HepG2 (cell line): ENCODE results near the gene PIK3R1. TPM values are rescaled to one million over a fixed set of nuclear protein-coding genes. Genes with fewer than 3 reads are reported as not detected.

Experiments used
- EZH2 ChIP-seq: conservative IDR thresholded peaks from 2 replicates; pipeline ENCODE4 v1.6.1; 2012; ENCODE audit warnings: mild to moderate bottlenecking, low read depth, low read length, moderate library complexity
- KIAA2018 ChIP-seq: sonication (generic); formaldehyde crosslinking; IDR thresholded peaks from 2 replicates; pipeline ENCODE4 v1.5.0; 2020; ENCODE audit warnings: mild to moderate bottlenecking, missing genetic modification reagents, borderline replicate concordance
- SMYD3 ChIP-seq: sonication (generic); formaldehyde crosslinking; IDR thresholded peaks from 2 replicates; pipeline ENCODE4 v1.8.1; 2023; ENCODE audit warnings: mild to moderate bottlenecking, missing genetic modification reagents
- TBP ChIP-seq: sonication (generic); formaldehyde crosslinking; IDR thresholded peaks from 2 replicates; pipeline ENCODE4 v1.5.0; 2020; ENCODE audit warnings: missing genetic modification reagents
- ZFP36L2 ChIP-seq: sonication (generic); formaldehyde crosslinking; IDR thresholded peaks from 2 replicates; pipeline ENCODE4 v1.4.0; 2020; ENCODE audit warnings: missing genetic modification reagents
- ZNF354B ChIP-seq: sonication (generic); formaldehyde crosslinking; IDR thresholded peaks from 2 replicates; pipeline ENCODE4 v1.8.0; 2022; ENCODE audit warnings: mild to moderate bottlenecking, missing genetic modification reagents
- ZNF766 ChIP-seq: sonication (generic); formaldehyde crosslinking; IDR thresholded peaks from 2 replicates; pipeline ENCODE4 v1.5.0; 2020; ENCODE audit warnings: missing genetic modification reagents, borderline replicate concordance
- ZNF784 ChIP-seq: sonication (generic); formaldehyde crosslinking; IDR thresholded peaks from 2 replicates; pipeline ENCODE4 v1.5.1; 2020; ENCODE audit warnings: missing genetic modification reagents, mild to moderate bottlenecking, borderline replicate concordance
- polyA plus RNA-seq, 8 experiments: library from polyadenylated mRNA; depleted of rRNA in 3 of 8; stranded (reverse) in 7 of 8; unstranded in 1 of 8; fragments of >200 nt; fragmentation: Illumina TruSeq in 4 of 8; extraction: Trizol in 4 of 8; gene quantifications; 2 replicates each; pipeline versions ENCODE4 v1.2.1 to v1.2.3, GENCODE V29; 2011 to 2016; ENCODE audit warnings: low read depth in 4 of 8, missing spikeins in 1 of 8, mixed read lengths in 1 of 8; ENCODE audit not compliant: insufficient read depth in 1 of 8
- total RNA-seq, 5 experiments: library from RNA; depleted of rRNA; stranded (reverse); fragments of >200 nt; fragmentation: Illumina TruSeq; extraction: Trizol; gene quantifications; 2 replicates each; pipeline ENCODE4 v1.2.3, GENCODE V29; 2016; ENCODE audit warnings: low read depth in 1 of 5

Gene PIK3R1
- total and polyA plus RNA-seq, 2 of the 13 experiments (the other 11 are each of a cell fraction or from before 2014, with no cell fraction given): 8.4 to 21.3 TPM

- TF ChIP-seq KIAA2018 (CRISPR knock-in tag) (no peak), ZNF784 (CRISPR knock-in tag) (no peak), TBP (no peak), ZFP36L2 (CRISPR knock-in tag) (no peak), SMYD3 (CRISPR knock-in tag) (no peak), ZNF354B (no peak), ZNF766 (CRISPR knock-in tag) (no peak), EZH2 (no peak)
These were observed 45.6 kb downstream of the PIK3R1 start (continued) for GRCh38 chr5:68261169-68261568.
